ENCODE results near the gene MYOC. TPM values are rescaled to one million over a fixed set of nuclear protein-coding genes. Genes with fewer than 3 reads are reported as not detected.
"Not testable (repeated sequence)": the region's sequence is repeated elsewhere in the genome, so short reads cannot be mapped to it uniquely, and the experiment has no call there.

Gene MYOC
- total RNA-seq (not detected), polyA plus RNA-seq (not detected), total RNA-seq (not detected)

DNA sequence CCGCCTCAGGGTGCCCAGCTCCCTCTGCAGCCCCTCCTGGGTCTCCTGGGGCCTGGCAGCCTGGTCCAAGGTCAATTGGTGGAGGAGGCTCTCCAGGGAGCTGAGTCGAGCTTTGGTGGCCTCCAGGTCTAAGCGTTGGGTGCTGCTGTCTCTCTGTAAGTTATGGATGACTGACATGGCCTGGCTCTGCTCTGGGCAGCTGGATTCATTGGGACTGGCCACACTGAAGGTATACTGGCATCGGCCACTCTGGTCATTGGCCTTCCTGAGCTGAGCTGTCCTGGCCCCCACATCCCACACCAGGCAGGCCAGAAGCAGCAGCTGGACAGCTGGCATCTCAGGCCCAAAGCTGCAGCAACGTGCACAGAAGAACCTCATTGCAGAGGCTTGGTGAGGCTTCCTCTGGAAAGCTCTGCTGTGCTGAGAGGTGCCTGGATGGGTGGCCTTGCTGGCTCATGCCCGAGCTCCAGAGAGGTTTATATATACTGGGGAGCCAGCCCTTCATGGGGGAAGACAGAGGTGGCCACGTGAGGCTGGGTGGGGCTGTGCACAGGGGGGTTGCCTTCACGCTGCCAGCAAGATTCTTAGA is at the start of gene MYOC:
Gene MYOC, minus strand, starts transcription at position 455 of the 589 bp plus-strand sequence. Its CDS starts 77 bp downstream, at position 378.
- no peaks in the 10 kb centered on the region for H3K9me3 ChIP-seq (ENCODE audit: control insufficient read depth in 2 of 3, low read length in 3 of 3)
- Mint-ChIP-seq H3K27me3 (peaks cover 0 to 33% (median 11%) of the 10 kb centered on the region in 5 donors), H3K4me3 (no peak within 1 kb of the TSS), H3K27ac (no peak within 1 kb of the TSS), H3K9me3 (no peaks in the 10 kb centered on the region), H3K4me1 (peaks cover 9 to 12% (median 10%) of the 10 kb centered on the region in 7 donors), H3K36me3 (no peaks in the 10 kb centered on the region)
- peaks cover 3 to 5% of the 10 kb centered on the region in 2 donors for H3K4me1 ChIP-seq (ENCODE audit: control insufficient read depth in 2 of 2, insufficient read depth in 2 of 2, low read length in 2 of 2)
- no peak within 1 kb of the TSS for H3K4me3 ChIP-seq (ENCODE audit: low read length)
- ATAC-seq (no peak), DNase-seq (no peak)
- intact Hi-C loops (cut with micrococcal nuclease) = loop anchor here (10.0 kb wide), 2 partner anchors 742 to 772 kb away; partner anchors contain the start of gene C1orf105 (in 1 of the 2)
- POLR2A ChIA-PET = no interaction called here
- CTCF ChIA-PET = no interaction called here
- H3K36me3 ChIP-seq (ENCODE audit: control insufficient read depth in 2 of 3, insufficient read depth in 3 of 3, low read length in 3 of 3) = no peaks in the 10 kb centered on the region
- H3K27me3 ChIP-seq (ENCODE audit: control insufficient read depth in 2 of 2, insufficient read depth in 2 of 2, low read length in 2 of 2) = no peaks in the 10 kb centered on the region
- no peak within 1 kb of the TSS for H3K27ac ChIP-seq (ENCODE audit: low read depth, low read length)

GRCh38 chr1:171699531-171699930 is 47.0 kb upstream of the MYOC start:
- Mint-ChIP-seq H3K27ac (no peak overlapping the region), H3K36me3 (peaks cover 13 to 71% (median 56%) of the 10 kb centered on the region in 5 donors), H3K27me3 (no peaks in the 10 kb centered on the region), H3K4me1 (peaks cover 0 to 2% (median 0%) of the 10 kb centered on the region in 7 donors), H3K9me3 (peaks cover 9 to 23% (median 14%) of the 10 kb centered on the region in 11 donors), H3K4me3 (no peak overlapping the region)
- H3K36me3 ChIP-seq (ENCODE audit: control insufficient read depth in 2 of 3, insufficient read depth in 3 of 3, low read length in 3 of 3) = peaks cover 0 to 9% (median 9%) of the 10 kb centered on the region in 3 experiments
- ChIA-PET POLR2A (interaction anchor here (0.6 kb wide), 1 partner anchor 18 kb away, joined by 4 read pairs; no protein-coding TSS in a partner anchor), CTCF (no interaction called here)
- ATAC-seq (no peak), DNase-seq (no peak)
- intact Hi-C loops (cut with micrococcal nuclease) = no loop called here
- H3K9me3 ChIP-seq (ENCODE audit: control insufficient read depth in 2 of 3, low read length in 3 of 3) = peaks cover 0 to 14% (median 0%) of the 10 kb centered on the region in 3 experiments
- H3K4me1 ChIP-seq (ENCODE audit: control insufficient read depth in 2 of 2, insufficient read depth in 2 of 2, low read length in 2 of 2) = no peaks in the 10 kb centered on the region
- H3K27ac ChIP-seq (ENCODE audit: low read depth, low read length) = no peak overlapping the region
- no peak overlapping the region for H3K4me3 ChIP-seq (ENCODE audit: low read length)
- no peaks in the 10 kb centered on the region for H3K27me3 ChIP-seq (ENCODE audit: control insufficient read depth in 2 of 2, insufficient read depth in 2 of 2, low read length in 2 of 2)

GRCh38 chr1:171695772-171696171 is 43.3 kb upstream of the MYOC start:
- H3K9me3 ChIP-seq (ENCODE audit: control insufficient read depth in 2 of 3, low read length in 3 of 3) = peaks cover 0 to 14% (median 0%) of the 10 kb centered on the region in 3 experiments
- POLR2A ChIA-PET; CTCF ChIA-PET; H3K36me3 ChIP-seq (ENCODE audit: control insufficient read depth in 2 of 3, insufficient read depth in 3 of 3, low read length in 3 of 3); intact Hi-C loops (cut with micrococcal nuclease); DNase-seq; H3K27me3 ChIP-seq (ENCODE audit: control insufficient read depth in 2 of 2, insufficient read depth in 2 of 2, low read length in 2 of 2); H3K4me1 Mint-ChIP-seq; ATAC-seq; H3K4me3 Mint-ChIP-seq; H3K27ac ChIP-seq (ENCODE audit: low read depth, low read length); H3K4me3 ChIP-seq (ENCODE audit: low read length); H3K4me1 ChIP-seq (ENCODE audit: control insufficient read depth in 2 of 2, insufficient read depth in 2 of 2, low read length in 2 of 2); H3K27me3 Mint-ChIP-seq: not testable (repeated sequence)
- H3K36me3 Mint-ChIP-seq = peaks cover 13 to 37% (median 29%) of the 10 kb centered on the region in 5 donors
- H3K9me3 Mint-ChIP-seq = peaks cover 13 to 36% (median 18%) of the 10 kb centered on the region in 11 donors
- H3K27ac Mint-ChIP-seq = peak overlapping the region in 1 of 9 donors; percentile 32

DNA sequence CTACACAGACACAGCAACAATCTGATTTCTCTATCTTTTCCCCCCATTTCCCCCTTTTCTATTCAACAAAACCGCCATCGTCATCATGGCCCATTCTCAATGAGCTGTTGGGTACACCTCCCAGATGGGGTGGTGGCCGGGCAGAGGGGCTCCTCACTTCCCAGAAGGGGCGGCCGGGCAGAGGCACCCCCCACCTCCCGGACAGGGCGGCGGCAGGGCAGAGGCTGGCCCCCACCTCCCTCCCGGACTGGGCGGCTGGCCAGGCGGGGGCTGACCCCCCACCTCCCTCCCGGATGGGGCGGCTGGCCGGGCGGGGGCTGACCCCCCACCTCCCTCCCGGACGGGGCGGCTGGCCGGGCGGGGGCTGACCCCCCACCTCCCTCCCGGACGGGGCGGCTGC is 41.1 kb upstream of the MYOC start:
- H3K9me3 ChIP-seq (ENCODE audit: control insufficient read depth in 2 of 3, low read length in 3 of 3) = peaks cover 0 to 14% (median 0%) of the 10 kb centered on the region in 3 experiments
- H3K36me3 ChIP-seq (ENCODE audit: control insufficient read depth in 2 of 3, insufficient read depth in 3 of 3, low read length in 3 of 3); H3K4me3 Mint-ChIP-seq; H3K27me3 ChIP-seq (ENCODE audit: control insufficient read depth in 2 of 2, insufficient read depth in 2 of 2, low read length in 2 of 2); DNase-seq; POLR2A ChIA-PET; ATAC-seq; H3K4me1 ChIP-seq (ENCODE audit: control insufficient read depth in 2 of 2, insufficient read depth in 2 of 2, low read length in 2 of 2); H3K27me3 Mint-ChIP-seq; H3K27ac Mint-ChIP-seq; CTCF ChIA-PET; H3K4me1 Mint-ChIP-seq; intact Hi-C loops (cut with micrococcal nuclease); H3K4me3 ChIP-seq (ENCODE audit: low read length); H3K27ac ChIP-seq (ENCODE audit: low read depth, low read length): not testable (repeated sequence)
- H3K9me3 Mint-ChIP-seq = peaks cover 13 to 39% (median 18%) of the 10 kb centered on the region in 11 donors
- peaks cover 13 to 19% (median 18%) of the 10 kb centered on the region in 5 donors for H3K36me3 Mint-ChIP-seq

DNA sequence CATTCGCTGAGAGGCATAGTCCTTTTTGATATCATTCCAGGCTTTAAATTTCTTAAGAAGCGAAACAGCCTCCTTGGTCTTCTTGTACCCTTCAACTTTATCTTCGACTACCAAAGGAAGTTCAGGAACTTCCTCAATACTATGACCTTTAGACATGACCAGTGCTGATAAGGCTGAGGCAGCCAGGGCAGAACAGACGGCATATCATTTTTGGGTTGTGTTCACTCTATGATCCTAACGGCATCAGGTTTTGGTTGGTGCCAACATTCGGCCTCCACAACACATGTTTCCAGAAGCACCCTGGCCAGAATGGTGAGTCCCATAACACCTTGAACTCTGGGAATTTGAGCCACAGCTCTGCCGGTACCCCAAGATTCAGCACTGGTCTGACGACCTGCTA is 31.4 kb upstream of the MYOC start:
- ChIA-PET POLR2A (no interaction called here), CTCF (interaction anchor here (0.6 kb wide), 1 partner anchor 17 kb away, joined by 3 read pairs; no protein-coding TSS in a partner anchor)
- Mint-ChIP-seq H3K4me3 (no peak overlapping the region), H3K27me3 (peaks cover 0 to 6% (median 4%) of the 10 kb centered on the region in 5 donors), H3K36me3 (peaks cover 0 to 4% (median 0%) of the 10 kb centered on the region in 5 donors), H3K4me1 (peaks cover 0 to 2% (median 0%) of the 10 kb centered on the region in 7 donors), H3K9me3 (peaks cover 0 to 42% (median 12%) of the 10 kb centered on the region in 11 donors), H3K27ac (no peak overlapping the region)
- Histone ChIP-seq H3K27ac (ENCODE audit: low read depth, low read length) (no peak overlapping the region), H3K4me1 (ENCODE audit: control insufficient read depth in 2 of 2, insufficient read depth in 2 of 2, low read length in 2 of 2) (no peaks in the 10 kb centered on the region), H3K4me3 (ENCODE audit: low read length) (no peak overlapping the region), H3K9me3 (ENCODE audit: control insufficient read depth in 2 of 3, low read length in 3 of 3) (no peaks in the 10 kb centered on the region), H3K27me3 (ENCODE audit: control insufficient read depth in 2 of 2, insufficient read depth in 2 of 2, low read length in 2 of 2) (no peaks in the 10 kb centered on the region), H3K36me3 (ENCODE audit: control insufficient read depth in 2 of 3, insufficient read depth in 3 of 3, low read length in 3 of 3) (no peaks in the 10 kb centered on the region)
- ATAC-seq = no peak
- no peak for DNase-seq
- intact Hi-C loops (cut with micrococcal nuclease) = no loop called here

DNA sequence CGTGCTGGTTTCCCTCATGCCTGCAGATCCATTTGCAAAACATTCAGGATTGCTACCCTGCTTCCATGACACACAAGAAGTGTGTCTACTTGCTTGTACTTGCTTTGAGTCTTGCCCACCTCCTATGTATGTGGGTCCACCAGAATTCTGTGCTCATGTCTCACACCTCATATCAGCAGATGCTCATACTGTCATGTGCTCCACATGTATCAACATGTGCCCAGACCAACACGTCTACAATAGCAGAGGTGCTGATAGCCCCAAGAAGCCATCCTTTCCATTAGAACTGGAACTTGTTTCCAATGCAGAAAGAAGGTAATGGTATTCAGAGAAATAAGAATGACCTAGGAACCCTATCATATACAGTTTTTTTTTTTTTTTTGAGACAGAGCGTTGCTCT is 27.9 kb upstream of the MYOC start:
- H3K27ac ChIP-seq (ENCODE audit: low read depth, low read length) = no peak overlapping the region
- H3K4me3 Mint-ChIP-seq = no peak overlapping the region
- H3K9me3 Mint-ChIP-seq = peaks cover 0 to 14% (median 0%) of the 10 kb centered on the region in 11 donors
- H3K27ac Mint-ChIP-seq = no peak overlapping the region
- POLR2A ChIA-PET = no interaction called here
- CTCF ChIA-PET = no interaction called here
- no peaks in the 10 kb centered on the region for H3K36me3 ChIP-seq (ENCODE audit: control insufficient read depth in 2 of 3, insufficient read depth in 3 of 3, low read length in 3 of 3)
- H3K4me1 Mint-ChIP-seq = peaks cover 0 to 2% (median 0%) of the 10 kb centered on the region in 7 donors
- ATAC-seq (no peak), DNase-seq (no peak)
- no peaks in the 10 kb centered on the region for H3K4me1 ChIP-seq (ENCODE audit: control insufficient read depth in 2 of 2, insufficient read depth in 2 of 2, low read length in 2 of 2)
- H3K9me3 ChIP-seq (ENCODE audit: control insufficient read depth in 2 of 3, low read length in 3 of 3) = no peaks in the 10 kb centered on the region
- H3K27me3 ChIP-seq (ENCODE audit: control insufficient read depth in 2 of 2, insufficient read depth in 2 of 2, low read length in 2 of 2) = no peaks in the 10 kb centered on the region
- H3K27me3 Mint-ChIP-seq = peaks cover 0 to 10% (median 4%) of the 10 kb centered on the region in 5 donors
- peaks cover 0 to 4% (median 0%) of the 10 kb centered on the region in 5 donors for H3K36me3 Mint-ChIP-seq
- no peak overlapping the region for H3K4me3 ChIP-seq (ENCODE audit: low read length)
- intact Hi-C loops (cut with micrococcal nuclease) = no loop called here

GRCh38 chr1:171676823-171677222 is 24.3 kb upstream of the MYOC start:
- H3K27ac Mint-ChIP-seq = no peak overlapping the region

More at GRCh38 chr1:171676823-171677222, 24.3 kb upstream of the MYOC start:
- intact Hi-C loops (cut with micrococcal nuclease) = no loop called here
- ATAC-seq = no peak
- no peak overlapping the region for H3K27ac ChIP-seq (ENCODE audit: low read depth, low read length)
- no peaks in the 10 kb centered on the region for H3K9me3 ChIP-seq (ENCODE audit: control insufficient read depth in 2 of 3, low read length in 3 of 3)
- ChIA-PET CTCF (no interaction called here), POLR2A (no interaction called here)
- no peak for DNase-seq
- Mint-ChIP-seq H3K4me3 (no peak overlapping the region), H3K27me3 (peaks cover 2 to 23% (median 4%) of the 10 kb centered on the region in 5 donors), H3K36me3 (no peaks in the 10 kb centered on the region), H3K9me3 (peaks cover 0 to 1% (median 0%) of the 10 kb centered on the region in 11 donors), H3K4me1 (peaks cover 0 to 2% (median 0%) of the 10 kb centered on the region in 7 donors)
- no peaks in the 10 kb centered on the region for H3K4me1 ChIP-seq (ENCODE audit: control insufficient read depth in 2 of 2, insufficient read depth in 2 of 2, low read length in 2 of 2)
- H3K4me3 ChIP-seq (ENCODE audit: low read length) = no peak overlapping the region
- peaks cover 0 to 4% of the 10 kb centered on the region in 2 donors for H3K27me3 ChIP-seq (ENCODE audit: control insufficient read depth in 2 of 2, insufficient read depth in 2 of 2, low read length in 2 of 2)
- H3K36me3 ChIP-seq (ENCODE audit: control insufficient read depth in 2 of 3, insufficient read depth in 3 of 3, low read length in 3 of 3) = no peaks in the 10 kb centered on the region

Measured in naive thymus-derived CD4-positive, alpha-beta T cell (primary cell).